Endothelial cell of umbilical vein (primary cell): ENCODE results near the gene CTBP2. TPM values are rescaled to one million over a fixed set of nuclear protein-coding genes. Genes with fewer than 3 reads are reported as not detected.

Experiments used
- BruUV-seq: library from RNA; stranded (reverse); fragments of 400-500 nt; replicated peaks from 2 replicates; lab custom pipeline; 2021; lab: Mats Ljungman, UMichigan
- CTCF ChIA-PET: fragments of 300-600, 350-600 bp; sonication (Branson Sonifier 250); formaldehyde crosslinking; loops from one replicate; lab custom pipeline; 2021; ENCODE audit warnings: antibody characterized with exemption, inconsistent platforms; lab: Charles Lee
- POLR2A ChIA-PET: fragments of 300-600, 350-600 bp; sonication (Branson Sonifier 250); formaldehyde crosslinking; loops from one replicate; lab custom pipeline; 2021; ENCODE audit warnings: antibody characterized with exemption, inconsistent platforms; lab: Charles Lee
- DNase-seq: peaks from one replicate; pipeline ENCODE4 v3.0.0-alpha.2; 2011; ENCODE audit warnings: low read depth, low spot score
- FAIRE-seq: peaks from 2 replicates; lab custom pipeline; 2011; peaks lifted over from hg19 to GRCh38; lab: Jason Lieb, UNC
- H2AFZ ChIP-seq: 2 replicates; pipeline ENCODE4 v1.6.0; 2012; ENCODE audit warnings: low read depth, low read length, control low read depth, inconsistent platforms
- H3K27ac ChIP-seq: 2 replicates; pipeline ENCODE4 v1.5.1; 2011; ENCODE audit warnings: low read depth, mild to moderate bottlenecking, control low read depth, low read length, moderate library complexity; ENCODE audit not compliant: insufficient read depth
- H3K27me3 ChIP-seq, 2 experiments: 2 replicates each; pipeline versions ENCODE4 v1.6.0 to v1.6.1; 2011; ENCODE audit warnings: low read length in 2 of 2, mixed read lengths in 1 of 2; ENCODE audit not compliant: control insufficient read depth in 2 of 2, insufficient read depth in 2 of 2
- H3K36me3 ChIP-seq, 2 experiments: 2 replicates in 1 of 2; 3 replicates in 1 of 2; pipeline ENCODE4 v1.5.1; 2011; ENCODE audit warnings: low read length in 2 of 2, mild to moderate bottlenecking in 1 of 2, moderate library complexity in 1 of 2; ENCODE audit not compliant: control insufficient read depth in 2 of 2, insufficient read depth in 2 of 2; ENCODE audit errors: extremely low read depth in 1 of 2
- H3K4me1 ChIP-seq: 3 replicates; pipeline ENCODE4 v1.5.1; 2011; ENCODE audit warnings: mild to moderate bottlenecking, low read length; ENCODE audit not compliant: control insufficient read depth, insufficient read depth; ENCODE audit errors: extremely low read depth
- H3K4me2 ChIP-seq: 2 replicates; pipeline ENCODE4 v1.6.1; 2011; ENCODE audit warnings: low read length, control low read depth, mixed read lengths; ENCODE audit not compliant: insufficient read depth
- H3K4me3 ChIP-seq, 3 experiments: fragments of 200-600 bp in 1 of 3; sonication (generic), shearing (Covaris generic) in 1 of 3; replicated peaks in 1 of 3; 2 replicates each; pipeline ENCODE4 v1.5.1; 2011 to 2016; ENCODE audit warnings: control low read depth in 3 of 3, low read length in 3 of 3, mild to moderate bottlenecking in 2 of 3, inconsistent platforms in 1 of 3, low read depth in 1 of 3, moderate library complexity in 1 of 3; ENCODE audit not compliant: insufficient read depth in 1 of 3
- H3K79me2 ChIP-seq: 2 replicates; pipeline ENCODE4 v1.6.0; 2012; ENCODE audit warnings: low read length, inconsistent platforms; ENCODE audit not compliant: control insufficient read depth, insufficient read depth
- H3K9ac ChIP-seq: replicated peaks from 2 replicates; pipeline ENCODE3; 2011; ENCODE audit warnings: low read length, control low read depth; ENCODE audit not compliant: insufficient read depth; ENCODE audit errors: extremely low read depth
- H3K9me1 ChIP-seq: replicated peaks from 3 replicates; pipeline ENCODE4 v1.6.0; 2011; ENCODE audit warnings: mild to moderate bottlenecking, low read length; ENCODE audit not compliant: control insufficient read depth, insufficient read depth; ENCODE audit errors: extremely low read depth
- H3K9me3 ChIP-seq: replicated peaks from 2 replicates; pipeline ENCODE4 v1.5.1; 2012; ENCODE audit warnings: low read length, inconsistent platforms; ENCODE audit not compliant: control insufficient read depth, insufficient read depth
- H4K20me1 ChIP-seq: replicated peaks from 2 replicates; pipeline ENCODE3; 2011; ENCODE audit warnings: mild to moderate bottlenecking, low read length; ENCODE audit not compliant: control insufficient read depth, insufficient read depth; ENCODE audit errors: extremely low read depth
- EZH2 ChIP-seq: IDR thresholded peaks from 2 replicates; pipeline ENCODE4 v1.6.1; 2012; ENCODE audit warnings: borderline replicate concordance, low read depth, mild to moderate bottlenecking, moderate library complexity, low read length, inconsistent platforms; ENCODE audit not compliant: severe bottlenecking
- FOS ChIP-seq: IDR thresholded peaks from 2 replicates; pipeline ENCODE4 v1.6.1; 2011; ENCODE audit warnings: mild to moderate bottlenecking, low read length, moderate library complexity, borderline replicate concordance; ENCODE audit not compliant: insufficient read depth
- GATA2 ChIP-seq: IDR thresholded peaks from 2 replicates; pipeline ENCODE4 v1.7.0; 2011; ENCODE audit warnings: low read depth, mild to moderate bottlenecking, moderate library complexity, mixed read lengths, low read length; ENCODE audit not compliant: insufficient read length, insufficient read depth
- JUN ChIP-seq: IDR thresholded peaks from 2 replicates; pipeline ENCODE4 v1.6.1; 2011; ENCODE audit warnings: borderline replicate concordance, low read depth; ENCODE audit not compliant: insufficient read length, insufficient read depth
- MYC ChIP-seq: IDR thresholded peaks from one replicate; pipeline ENCODE4 v1.6.1; 2011; ENCODE audit warnings: mild to moderate bottlenecking, low read depth, low read length
- POLR2A ChIP-seq: IDR thresholded peaks from 2 replicates; pipeline ENCODE4 v1.6.1; 2012; ENCODE audit warnings: low read depth, mild to moderate bottlenecking, control low read depth, low read length
- POLR2AphosphoS5 ChIP-seq: IDR thresholded peaks from 2 replicates; pipeline ENCODE4 v1.6.1; 2012; ENCODE audit warnings: low read depth, mild to moderate bottlenecking, control low read depth, low read length, moderate library complexity; ENCODE audit not compliant: insufficient read depth
- dilution Hi-C: fragments of 300-500 bp; cut with MboI; formaldehyde crosslinking; loops from one replicate; pipeline ENCODE4 v1.15.0; 2019; ENCODE audit warnings: low sequenced_read_pairs; ENCODE audit not compliant: extremely low pct_ligation_motif_present
- intact Hi-C: fragments of 100-400 bp; cut with micrococcal nuclease; formaldehyde crosslinking; loops from one replicate; pipeline ENCODE4 v1.10.0; 2022
- polyA plus RNA-seq, 4 experiments: library from polyadenylated mRNA; depleted of rRNA in 3 of 4; stranded (reverse) in 3 of 4; unstranded in 1 of 4; fragments of >200 nt; gene quantifications; 2 replicates each; pipeline versions ENCODE4 v1.2.1 to v1.2.3, GENCODE V29; 2011 to 2012; ENCODE audit warnings: missing spikeins in 1 of 4
- total RNA-seq: library from RNA; stranded (reverse); gene quantifications from 2 replicates; pipeline ENCODE4 v1.2.3, GENCODE V29; 2021
- TF ChIP-seq, protein P1 (sequence below), 2 donors: IDR thresholded peaks; 1 replicate in 1 of 2; 2 replicates in 1 of 2; pipeline ENCODE4 v1.5.1; 2011; ENCODE audit warnings: low read length in 2 of 2, mild to moderate bottlenecking in 2 of 2, moderate library complexity in 2 of 2, control low read depth in 1 of 2, inconsistent platforms in 1 of 2, low read depth in 1 of 2; ENCODE audit not compliant: insufficient read depth in 1 of 2; ENCODE audit errors: extremely low read depth in 1 of 2
- TF ChIP-seq, protein P2 (sequence below): IDR thresholded peaks from 2 replicates; pipeline ENCODE4 v1.6.1; 2011; ENCODE audit not compliant: insufficient read depth, insufficient read length

Gene CTBP2
- total and polyA plus RNA-seq, 2 donors (not counting 3 experiments of a cell fraction or from before 2014, with no cell fraction given) = 118 to 128 TPM

DNA sequence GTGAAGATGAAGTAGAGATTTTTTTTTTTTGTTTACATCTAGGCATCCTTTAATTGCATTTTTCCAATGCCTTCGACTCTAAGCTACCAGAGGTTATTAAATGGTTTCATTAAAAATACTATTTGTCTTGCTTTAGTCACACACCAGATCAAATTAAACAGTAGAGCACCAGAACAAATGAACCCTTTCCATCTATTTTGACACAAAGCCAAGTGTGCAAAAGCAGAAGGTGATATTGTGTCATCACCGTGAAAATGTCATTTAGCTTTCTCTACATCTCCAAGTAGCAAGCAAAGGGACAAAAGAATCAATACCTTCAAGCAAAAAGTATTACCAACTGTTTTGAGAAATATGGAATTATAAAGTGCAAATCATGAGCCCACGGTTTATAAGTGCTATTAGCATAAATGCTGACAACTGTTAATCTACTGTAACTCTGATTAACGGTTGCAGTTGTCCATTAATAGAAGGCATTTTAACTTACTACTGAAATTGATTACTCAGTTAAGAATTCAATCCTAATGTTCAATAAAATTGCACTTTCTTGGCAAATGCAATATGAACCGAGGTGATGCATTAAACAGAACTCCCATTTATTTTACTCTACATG, 49.1 kb downstream of the CTBP2 start:
- H3K79me2 ChIP-seq = peaks cover 97% of the 10 kb centered on the region
- DNase-seq (no peak), FAIRE-seq (no peak)
- no peaks in the 10 kb centered on the region for H3K9me3 ChIP-seq
- CTCF ChIA-PET = no interaction called here
- H4K20me1 ChIP-seq = peaks cover 5% of the 10 kb centered on the region
- H3K9ac ChIP-seq = no peak overlapping the region
- intact Hi-C loops = no loop called here
- no peaks in the 10 kb centered on the region for H3K27me3 ChIP-seq
- BruUV-seq = no TSS peak
- dilution Hi-C loops = no loop called here
- TF ChIP-seq, protein P1, sequence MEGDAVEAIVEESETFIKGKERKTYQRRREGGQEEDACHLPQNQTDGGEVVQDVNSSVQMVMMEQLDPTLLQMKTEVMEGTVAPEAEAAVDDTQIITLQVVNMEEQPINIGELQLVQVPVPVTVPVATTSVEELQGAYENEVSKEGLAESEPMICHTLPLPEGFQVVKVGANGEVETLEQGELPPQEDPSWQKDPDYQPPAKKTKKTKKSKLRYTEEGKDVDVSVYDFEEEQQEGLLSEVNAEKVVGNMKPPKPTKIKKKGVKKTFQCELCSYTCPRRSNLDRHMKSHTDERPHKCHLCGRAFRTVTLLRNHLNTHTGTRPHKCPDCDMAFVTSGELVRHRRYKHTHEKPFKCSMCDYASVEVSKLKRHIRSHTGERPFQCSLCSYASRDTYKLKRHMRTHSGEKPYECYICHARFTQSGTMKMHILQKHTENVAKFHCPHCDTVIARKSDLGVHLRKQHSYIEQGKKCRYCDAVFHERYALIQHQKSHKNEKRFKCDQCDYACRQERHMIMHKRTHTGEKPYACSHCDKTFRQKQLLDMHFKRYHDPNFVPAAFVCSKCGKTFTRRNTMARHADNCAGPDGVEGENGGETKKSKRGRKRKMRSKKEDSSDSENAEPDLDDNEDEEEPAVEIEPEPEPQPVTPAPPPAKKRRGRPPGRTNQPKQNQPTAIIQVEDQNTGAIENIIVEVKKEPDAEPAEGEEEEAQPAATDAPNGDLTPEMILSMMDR (IDR thresholded peaks at IDR 0.05; ENCODE audit: extremely low read depth in 1 of 2, insufficient read depth in 1 of 2, low read depth in 1 of 2, low read length in 2 of 2) = no peak
- TF ChIP-seq FOS (no peak), MYC (no peak), POLR2AphosphoS5 (no peak), POLR2A (no peak), EZH2 (no peak), JUN (no peak), GATA2 (no peak)
- TF ChIP-seq, protein P2, sequence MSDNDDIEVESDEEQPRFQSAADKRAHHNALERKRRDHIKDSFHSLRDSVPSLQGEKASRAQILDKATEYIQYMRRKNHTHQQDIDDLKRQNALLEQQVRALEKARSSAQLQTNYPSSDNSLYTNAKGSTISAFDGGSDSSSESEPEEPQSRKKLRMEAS = no peak
- H3K9me1 ChIP-seq = no peaks in the 10 kb centered on the region
- no peak overlapping the region for H3K4me2 ChIP-seq
- H3K4me3 ChIP-seq = no peak overlapping the region
- H3K4me1 ChIP-seq = no peaks in the 10 kb centered on the region
- no peak overlapping the region for H3K27ac ChIP-seq
- POLR2A ChIA-PET = interaction anchor here (0.6 kb wide), 1 partner anchor 72 kb away, joined by 3 read pairs; no protein-coding TSS in a partner anchor
- H3K36me3 ChIP-seq = peaks cover 2 to 42% of the 10 kb centered on the region in 2 experiments
- H2AFZ ChIP-seq = no peak overlapping the region
